HL-60/S4 (cell line): ENCODE results near the gene ABCA13.

Experiments
- in situ Hi-C: fragments of 300-500 bp; cut with MboI; formaldehyde crosslinking; loops from 2 replicates; pipeline ENCODE4 v1.14.3; 2022; ENCODE audit warnings: low sequenced_read_pairs

The ABCA13 gene

GRCh38 chr7:48505051-48505450 lies 333.8 kb downstream of the ABCA13 start:
- in situ Hi-C loops: no loop called here

- in situ Hi-C loops: no loop called here
Observed at GRCh38 chr7:48505466-48505865, 334.2 kb downstream of the ABCA13 start.

- in situ Hi-C loops: no loop called here
Observed at GRCh38 chr7:48506569-48506968, 335.3 kb downstream of the ABCA13 start.

GRCh38 chr7:48511080-48511479 lies 339.8 kb downstream of the ABCA13 start:
- in situ Hi-C loops: no loop called here

GRCh38 chr7:48512892-48513291 lies 341.6 kb downstream of the ABCA13 start:
- in situ Hi-C loops: no loop called here

GRCh38 chr7:48515171-48515570 lies 343.9 kb downstream of the ABCA13 start:
- in situ Hi-C loops: no loop called here

- in situ Hi-C loops: no loop called here
Observed at GRCh38 chr7:48518092-48518491, 346.8 kb downstream of the ABCA13 start.

- in situ Hi-C loops: no loop called here
Observed at GRCh38 chr7:48522692-48523091, 351.4 kb downstream of the ABCA13 start.

- in situ Hi-C loops: no loop called here
Observed at GRCh38 chr7:48525736-48526732, 354.8 kb downstream of the ABCA13 start.

- in situ Hi-C loops: no loop called here
Observed at GRCh38 chr7:48528646-48529045, 357.4 kb downstream of the ABCA13 start.

GRCh38 chr7:48537561-48537960 lies 366.3 kb downstream of the ABCA13 start:
- in situ Hi-C loops: no loop called here

- in situ Hi-C loops: no loop called here
Observed at GRCh38 chr7:48540746-48541145, 369.5 kb downstream of the ABCA13 start.

GRCh38 chr7:48548667-48549066 lies 377.4 kb downstream of the ABCA13 start:
- in situ Hi-C loops: no loop called here

GRCh38 chr7:48551652-48552051 lies 380.4 kb downstream of the ABCA13 start:
- in situ Hi-C loops: no loop called here

GRCh38 chr7:48563334-48563733 lies 392.1 kb downstream of the ABCA13 start:
- in situ Hi-C loops: no loop called here

- in situ Hi-C loops: no loop called here
Observed at GRCh38 chr7:48575516-48575915, 404.3 kb downstream of the ABCA13 start.

GRCh38 chr7:48587475-48587874 lies 416.2 kb downstream of the ABCA13 start:
- in situ Hi-C loops: no loop called here

GRCh38 chr7:48594349-48594748 lies 423.1 kb downstream of the ABCA13 start:
- in situ Hi-C loops: no loop called here

- in situ Hi-C loops: no loop called here
Observed at GRCh38 chr7:48595756-48596155, 424.5 kb downstream of the ABCA13 start.

- in situ Hi-C loops: no loop called here
Observed at GRCh38 chr7:48610705-48611104, 439.4 kb downstream of the ABCA13 start.

- in situ Hi-C loops: no loop called here
Observed at GRCh38 chr7:48611993-48612392, 440.7 kb downstream of the ABCA13 start.

GRCh38 chr7:48617508-48617907 lies 446.2 kb downstream of the ABCA13 start:
- in situ Hi-C loops: no loop called here

GRCh38 chr7:48617993-48618392 lies 446.7 kb downstream of the ABCA13 start:
- in situ Hi-C loops: no loop called here
